ENCODE measurements around the gene NAE1.
"Not testable (repeated sequence)": the region's sequence is repeated elsewhere in the genome, so short reads cannot be mapped to it uniquely, and the experiment has no call there.

NAE1 gene

GRCh38 chr16:66802159-66802558 is 28.6 kb downstream of the NAE1 start:
- DNase-seq (ENCODE audit: low read depth) = no peak

- no peak for DNase-seq (ENCODE audit: low read depth)
These were observed 29.3 kb downstream of the NAE1 start, which contains the start of gene TERB1 for GRCh38 chr16:66801320-66802105. TERB1 (minus strand) TSS chr16:66801584; CDS start chr16:66796798, 4,786 bp downstream.

- no peak for DNase-seq (ENCODE audit: low read depth)
These were observed 29.9 kb downstream of the NAE1 start for GRCh38 chr16:66800856-66801255.

GRCh38 chr16:66798161-66798560 is 32.6 kb downstream of the NAE1 start:
- no peak for DNase-seq (ENCODE audit: low read depth)

GRCh38 chr16:66793984-66794383 is 36.8 kb downstream of the NAE1 start:
- not testable (repeated sequence) for DNase-seq (ENCODE audit: low read depth)

GRCh38 chr16:66790130-66790733 is 40.5 kb downstream of the NAE1 start:
- DNase-seq (ENCODE audit: low read depth) = no peak

- no peak for DNase-seq (ENCODE audit: low read depth)
These were observed 43.3 kb downstream of the NAE1 start for GRCh38 chr16:66787427-66787826.

- no peak for DNase-seq (ENCODE audit: low read depth)
These were observed 44.2 kb downstream of the NAE1 start for GRCh38 chr16:66786551-66786950.

GRCh38 chr16:66776457-66776856 is 54.3 kb downstream of the NAE1 start:
- no peak for DNase-seq (ENCODE audit: low read depth)

- no peak for DNase-seq (ENCODE audit: low read depth)
These were observed 55.8 kb downstream of the NAE1 start for GRCh38 chr16:66774981-66775380.

GRCh38 chr16:66758086-66758485 is 72.7 kb downstream of the NAE1 start:
- DNase-seq (ENCODE audit: low read depth) = no peak

- no peak for DNase-seq (ENCODE audit: low read depth)
These were observed 76.0 kb downstream of the NAE1 start for GRCh38 chr16:66754819-66755218.

GRCh38 chr16:66754211-66754610 is 76.6 kb downstream of the NAE1 start:
- no peak for DNase-seq (ENCODE audit: low read depth)

GRCh38 chr16:66752958-66753357 is 77.8 kb downstream of the NAE1 start:
- DNase-seq (ENCODE audit: low read depth) = no peak
